KMS-11 (cell line): Measurements from ENCODE around the gene NOS1AP.

ENCODE experiments used
- H2AFZ ChIP-seq: fragments of 200-600 bp; sonication (generic); 2 replicates; pipeline ENCODE4 v1.6.1; 2016; ENCODE audit warnings: antibody characterized with exemption, mixed run types, low read depth
- H3K27ac ChIP-seq: fragments of 200-600 bp; sonication (generic); 2 replicates; pipeline ENCODE4 v1.6.1; 2016; ENCODE audit warnings: mild to moderate bottlenecking, mixed run types
- H3K27me3 ChIP-seq: fragments of 200-600 bp; sonication (generic); 2 replicates; pipeline ENCODE4 v1.6.1; 2017; ENCODE audit warnings: mild to moderate bottlenecking, low read depth, mixed run types, moderate library complexity; ENCODE audit not compliant: insufficient read depth
- H3K36me3 ChIP-seq: fragments of 200-600 bp; sonication (generic); 2 replicates; pipeline ENCODE4 v1.6.1; 2017; ENCODE audit warnings: mild to moderate bottlenecking, mixed run types; ENCODE audit not compliant: insufficient read depth
- H3K4me1 ChIP-seq: fragments of 200-600 bp; sonication (generic); 2 replicates; pipeline ENCODE4 v1.6.1; 2016; ENCODE audit warnings: mild to moderate bottlenecking, low read depth, mixed run types; ENCODE audit not compliant: poor library complexity, severe bottlenecking
- H3K4me2 ChIP-seq: fragments of 200-600 bp; sonication (generic); 2 replicates; pipeline ENCODE4 v1.7.0; 2016; ENCODE audit warnings: mild to moderate bottlenecking, mixed run types
- H3K4me3 ChIP-seq: fragments of 200-600 bp; sonication (generic); IDR thresholded peaks from 2 replicates; pipeline ENCODE4 v1.6.1; 2017; ENCODE audit warnings: low read depth, low read length, mixed read lengths; ENCODE audit not compliant: insufficient read depth
- H3K79me2 ChIP-seq: fragments of 200-600 bp; sonication (generic); 2 replicates; pipeline ENCODE4 v1.6.1; 2016; ENCODE audit warnings: low read depth, mixed run types; ENCODE audit not compliant: insufficient read depth
- H3K9ac ChIP-seq: fragments of 200-600 bp; sonication (generic); 2 replicates; pipeline ENCODE4 v1.6.1; 2016; ENCODE audit warnings: mild to moderate bottlenecking, mixed run types
- H4K20me1 ChIP-seq: fragments of 200-600 bp; sonication (generic); 2 replicates; pipeline ENCODE4 v1.6.1; 2016; ENCODE audit warnings: mild to moderate bottlenecking, mixed run types; ENCODE audit not compliant: insufficient read depth
- TF ChIP-seq, protein P1 (sequence below): fragments of 200-600 bp; sonication (generic); conservative IDR thresholded peaks from 2 replicates; pipeline ENCODE4 v1.6.1; 2017; ENCODE audit warnings: low read depth, mild to moderate bottlenecking, antibody characterized with exemption, low read length, moderate library complexity, mixed read lengths

NOS1AP gene

DNA sequence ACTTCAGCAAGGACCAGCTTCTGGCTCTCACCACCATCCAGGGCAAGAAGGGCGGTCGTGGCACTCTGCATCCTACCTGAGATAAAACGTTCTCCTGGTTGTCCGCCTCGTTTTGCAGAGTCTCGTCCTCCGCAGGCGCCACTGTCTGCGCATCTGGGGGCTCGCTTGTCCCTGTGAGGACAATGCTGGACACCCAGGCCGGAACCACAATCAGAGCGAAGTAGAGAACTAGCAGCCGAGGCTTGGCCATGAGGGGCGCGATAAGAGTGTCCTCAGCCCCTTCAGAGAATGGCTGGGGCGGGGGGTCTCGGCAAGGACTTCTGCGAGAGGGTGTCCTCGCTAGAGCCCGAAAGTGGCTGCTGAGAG lies 46.3 kb upstream of the NOS1AP start:
- Histone ChIP-seq H3K9ac (peak overlapping the region; percentile 55), H3K27me3 (no peaks in the 10 kb centered on the region), H3K36me3 (no peaks in the 10 kb centered on the region), H3K27ac (peak overlapping the region; percentile 43), H3K4me1 (peaks cover 67% of the 10 kb centered on the region), H4K20me1 (no peaks in the 10 kb centered on the region), H2AFZ (peak overlapping the region; percentile 93), H3K4me3 (peak overlapping the region; percentile 98), H3K79me2 (peaks cover 27% of the 10 kb centered on the region; the same call in 1 of the 2 replicates), H3K4me2 (peak overlapping the region; percentile 71)
- TF ChIP-seq, protein P1, sequence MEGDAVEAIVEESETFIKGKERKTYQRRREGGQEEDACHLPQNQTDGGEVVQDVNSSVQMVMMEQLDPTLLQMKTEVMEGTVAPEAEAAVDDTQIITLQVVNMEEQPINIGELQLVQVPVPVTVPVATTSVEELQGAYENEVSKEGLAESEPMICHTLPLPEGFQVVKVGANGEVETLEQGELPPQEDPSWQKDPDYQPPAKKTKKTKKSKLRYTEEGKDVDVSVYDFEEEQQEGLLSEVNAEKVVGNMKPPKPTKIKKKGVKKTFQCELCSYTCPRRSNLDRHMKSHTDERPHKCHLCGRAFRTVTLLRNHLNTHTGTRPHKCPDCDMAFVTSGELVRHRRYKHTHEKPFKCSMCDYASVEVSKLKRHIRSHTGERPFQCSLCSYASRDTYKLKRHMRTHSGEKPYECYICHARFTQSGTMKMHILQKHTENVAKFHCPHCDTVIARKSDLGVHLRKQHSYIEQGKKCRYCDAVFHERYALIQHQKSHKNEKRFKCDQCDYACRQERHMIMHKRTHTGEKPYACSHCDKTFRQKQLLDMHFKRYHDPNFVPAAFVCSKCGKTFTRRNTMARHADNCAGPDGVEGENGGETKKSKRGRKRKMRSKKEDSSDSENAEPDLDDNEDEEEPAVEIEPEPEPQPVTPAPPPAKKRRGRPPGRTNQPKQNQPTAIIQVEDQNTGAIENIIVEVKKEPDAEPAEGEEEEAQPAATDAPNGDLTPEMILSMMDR = no peak

DNA sequence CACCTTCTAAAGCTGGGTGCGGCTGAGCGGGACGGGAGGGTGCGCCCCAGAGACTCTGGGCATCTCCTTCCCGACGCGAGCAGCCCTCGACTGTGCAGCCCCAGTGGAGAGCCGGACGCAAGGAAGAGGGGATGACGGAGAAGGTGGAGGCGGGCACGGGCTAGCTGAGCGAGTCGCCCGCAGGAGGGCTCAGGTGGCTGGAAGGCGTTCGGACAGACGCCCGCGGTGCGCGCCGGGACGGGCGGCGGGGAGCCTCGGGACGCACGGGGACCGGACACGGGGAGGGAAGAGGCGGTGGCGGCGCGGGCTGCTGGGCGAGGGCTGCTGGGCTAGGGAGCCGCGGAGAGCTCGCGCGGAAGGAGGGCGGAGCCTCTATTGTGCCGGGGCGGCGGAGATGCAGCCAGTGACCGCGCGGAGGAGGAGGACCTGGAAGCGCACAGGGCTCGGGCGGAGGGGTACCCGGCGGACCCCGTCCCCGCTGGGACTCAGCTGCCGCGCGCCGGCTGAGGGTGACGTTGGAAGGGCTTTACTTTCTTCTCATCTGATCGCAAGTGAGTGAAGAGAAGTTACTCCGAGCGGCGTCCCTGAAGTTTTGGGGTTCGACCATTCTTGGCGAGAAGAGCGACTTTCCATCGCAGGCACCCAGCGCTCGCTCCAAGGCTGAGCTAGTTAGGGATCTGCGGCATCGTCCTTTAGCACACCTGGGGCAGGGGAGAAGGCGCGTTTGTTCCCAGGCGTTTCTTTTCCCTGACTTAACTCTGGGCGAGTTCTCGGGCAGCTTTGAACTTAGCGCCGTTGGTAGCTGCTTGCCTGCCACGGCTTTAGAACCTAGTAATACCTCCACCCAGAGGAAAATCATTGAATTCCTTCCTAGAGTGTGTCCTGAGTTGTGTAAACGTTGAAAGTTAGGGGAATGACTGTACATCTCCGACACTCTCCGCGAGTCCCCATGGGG lies 45.7 kb upstream of the NOS1AP start, which contains the start of gene OLFML2B:
TSS of gene OLFML2B (minus strand) at position 323 of the 955 bp plus-strand sequence. CDS start 439 bp downstream, outside the sequence.
- Histone ChIP-seq H2AFZ (peak within 1 kb of the TSS; percentile 93), H3K4me2 (peak within 1 kb of the TSS; percentile 71), H3K79me2 (peaks cover 22% of the 10 kb centered on the region; the same call in 1 of the 2 replicates), H3K27me3 (no peaks in the 10 kb centered on the region), H3K4me1 (peaks cover 60% of the 10 kb centered on the region), H3K4me3 (peak within 1 kb of the TSS; percentile 98), H3K27ac (peak within 1 kb of the TSS; percentile 43), H3K36me3 (no peaks in the 10 kb centered on the region), H3K9ac (peak within 1 kb of the TSS; percentile 55), H4K20me1 (no peaks in the 10 kb centered on the region)
- TF ChIP-seq, protein P1 = peak; percentile 50; the same call in 1 of the 2 replicates

DNA sequence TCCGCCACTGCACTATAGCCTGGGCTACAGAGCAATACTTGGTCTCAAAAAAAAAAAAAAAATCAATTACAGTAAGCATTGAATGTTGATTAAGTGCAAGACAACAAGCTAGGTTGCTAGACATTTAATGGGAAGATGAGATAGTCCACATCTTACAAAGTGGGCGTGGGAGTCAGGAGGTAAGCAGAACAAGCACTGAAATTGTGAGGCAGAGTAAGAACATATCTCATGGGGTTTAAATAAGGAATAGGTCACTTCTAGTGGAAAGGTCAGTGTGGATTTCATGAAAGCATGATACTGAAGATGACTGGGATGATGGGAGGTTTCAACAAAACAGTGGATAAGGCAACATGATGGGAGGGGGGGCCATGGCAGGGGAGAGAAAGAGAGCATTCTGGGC lies 44.0 kb upstream of the NOS1AP start:
- TF ChIP-seq, protein P1 = no peak
- Histone ChIP-seq H4K20me1 (no peaks in the 10 kb centered on the region), H3K36me3 (no peaks in the 10 kb centered on the region), H2AFZ (no peak overlapping the region), H3K4me3 (no peak overlapping the region), H3K4me2 (no peak overlapping the region; the same call in 1 of the 2 replicates), H3K9ac (no peak overlapping the region), H3K4me1 (peaks cover 43% of the 10 kb centered on the region), H3K27me3 (no peaks in the 10 kb centered on the region), H3K27ac (no peak overlapping the region), H3K79me2 (peaks cover 19% of the 10 kb centered on the region; the same call in 1 of the 2 replicates)

DNA sequence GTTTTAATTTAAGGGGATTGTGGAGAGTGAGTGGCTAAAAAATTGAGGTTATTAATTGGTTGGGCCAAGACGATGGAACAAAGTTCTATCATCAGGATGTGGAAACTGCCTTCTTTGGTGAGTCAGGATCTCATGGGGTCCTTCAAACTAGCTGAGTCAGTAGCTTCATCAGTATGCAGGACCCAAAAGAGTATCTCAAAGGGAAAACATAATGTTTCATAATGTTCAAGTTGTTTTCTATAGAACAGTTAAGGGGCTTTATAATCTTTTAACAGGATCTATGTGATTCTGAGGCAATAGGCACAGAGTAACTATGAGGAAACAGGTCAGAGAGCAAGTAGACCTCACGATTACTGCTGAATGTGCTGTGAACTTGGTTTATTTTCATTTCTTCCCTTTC lies 42.6 kb upstream of the NOS1AP start:
- no peak overlapping the region for H2AFZ ChIP-seq
- H3K4me2 ChIP-seq = no peak overlapping the region
- H3K9ac ChIP-seq = no peak overlapping the region
- peaks cover 29% of the 10 kb centered on the region for H3K4me1 ChIP-seq
- no peaks in the 10 kb centered on the region for H4K20me1 ChIP-seq
- H3K79me2 ChIP-seq = peaks cover 12% of the 10 kb centered on the region; the same call in 1 of the 2 replicates
- TF ChIP-seq, protein P1 = no peak
- no peak overlapping the region for H3K4me3 ChIP-seq
- no peaks in the 10 kb centered on the region for H3K27me3 ChIP-seq
- H3K36me3 ChIP-seq = no peaks in the 10 kb centered on the region
- no peak overlapping the region for H3K27ac ChIP-seq
